ENCODE data around the gene ACADS.

Gene ACADS

GRCh38 chr12:120725659-120726509, at the start of gene ACADS:
TSS of gene ACADS (plus strand) at chr12:120725826. CDS start at chr12:120725886, 60 bp downstream.
- peak; percentile 88 for DNase-seq (ENCODE audit: low spot score)

- no peak for DNase-seq (ENCODE audit: low spot score)
Measured at GRCh38 chr12:120677765-120678473, 47.7 kb upstream of the ACADS start.

GRCh38 chr12:120678572-120678971, 47.1 kb upstream of the ACADS start:
- peak; percentile 36 for DNase-seq (ENCODE audit: low spot score)

GRCh38 chr12:120680165-120680738, 45.4 kb upstream of the ACADS start:
- no peak for DNase-seq (ENCODE audit: low spot score)

GRCh38 chr12:120684523-120684932, 41.1 kb upstream of the ACADS start:
- peak; percentile 38 for DNase-seq (ENCODE audit: low spot score)

GRCh38 chr12:120685522-120685921, 40.1 kb upstream of the ACADS start:
- no peak for DNase-seq (ENCODE audit: low spot score)

GRCh38 chr12:120686151-120686689, 39.4 kb upstream of the ACADS start:
- DNase-seq (ENCODE audit: low spot score): peak; percentile 98

GRCh38 chr12:120686690-120687577, 38.7 kb upstream of the ACADS start, which contains the start of gene MLEC:
TSS of gene MLEC (plus strand) at chr12:120687149. CDS start at chr12:120687297, 148 bp downstream.
- peak; percentile 97 for DNase-seq (ENCODE audit: low spot score)

GRCh38 chr12:120687578-120688289, 37.9 kb upstream of the ACADS start:
- peak; percentile 46 for DNase-seq (ENCODE audit: low spot score)

- peak; percentile 59 for DNase-seq (ENCODE audit: low spot score)
Measured at GRCh38 chr12:120688527-120689071, 37.0 kb upstream of the ACADS start.

GRCh38 chr12:120689397-120690082, 36.1 kb upstream of the ACADS start:
- no peak for DNase-seq (ENCODE audit: low spot score)

- DNase-seq (ENCODE audit: low spot score): no peak
Measured at GRCh38 chr12:120690083-120690450, 35.6 kb upstream of the ACADS start.

GRCh38 chr12:120690978-120691377, 34.6 kb upstream of the ACADS start:
- no peak for DNase-seq (ENCODE audit: low spot score)

GRCh38 chr12:120692524-120693033, 33.0 kb upstream of the ACADS start:
- DNase-seq (ENCODE audit: low spot score): no peak

GRCh38 chr12:120693848-120694247, 31.8 kb upstream of the ACADS start:
- no peak for DNase-seq (ENCODE audit: low spot score)

GRCh38 chr12:120696626-120697025, 29.0 kb upstream of the ACADS start:
- no peak for DNase-seq (ENCODE audit: low spot score)

- DNase-seq (ENCODE audit: low spot score): no peak
Measured at GRCh38 chr12:120697344-120697743, 28.3 kb upstream of the ACADS start.

GRCh38 chr12:120698665-120699064, 27.0 kb upstream of the ACADS start:
- DNase-seq (ENCODE audit: low spot score): no peak

- no peak for DNase-seq (ENCODE audit: low spot score)
Measured at GRCh38 chr12:120699553-120699952, 26.1 kb upstream of the ACADS start.

GRCh38 chr12:120700886-120701285, 24.7 kb upstream of the ACADS start:
- no peak for DNase-seq (ENCODE audit: low spot score)
